Activated effector memory CD4-positive, alpha-beta T cell treated with anti-CD3 and anti-CD28 coated beads, Interleukin-2, amount 50 U/mL, for 16 hours (primary cell): ENCODE measurements around the gene GSG1L.

Experiments
- DNase-seq: peaks from one replicate; pipeline ENCODE4 v3.0.0-alpha.2; 2020

The GSG1L gene

DNA sequence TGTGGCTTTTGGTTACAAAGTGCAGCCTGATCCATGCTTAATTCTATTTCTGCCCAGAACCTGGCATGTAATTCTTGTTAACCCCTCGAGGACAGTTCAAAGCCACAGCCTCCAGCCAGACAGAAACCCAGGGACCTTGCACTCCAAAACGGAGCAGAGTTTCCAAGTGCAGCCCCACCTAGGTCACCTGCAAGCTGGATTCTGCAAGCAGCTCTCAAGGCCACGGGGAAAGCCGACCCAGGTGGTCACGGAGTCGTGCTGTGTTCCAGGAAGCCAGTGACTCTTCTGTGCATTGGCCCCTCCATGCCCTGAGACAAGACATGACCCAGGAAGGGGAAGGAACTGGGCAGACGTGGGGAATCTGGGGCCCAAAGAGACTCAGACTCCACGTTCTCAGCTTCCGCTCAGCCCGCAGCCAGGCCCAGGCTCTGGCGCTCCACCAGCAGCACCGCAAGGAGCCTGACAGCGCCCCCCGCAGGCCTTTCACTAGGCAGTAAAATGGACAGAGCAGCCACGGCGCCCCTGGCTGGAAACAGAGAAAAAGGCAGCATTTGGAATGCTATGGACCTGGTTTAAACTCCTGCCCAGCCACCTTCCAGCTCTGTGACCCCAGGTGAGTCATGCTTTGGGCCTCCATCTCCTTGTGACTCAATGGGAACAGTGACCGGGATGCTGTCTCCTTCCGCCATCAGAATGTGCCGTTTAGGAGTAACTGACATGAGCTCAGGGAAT, 27.3 kb upstream of the GSG1L start:
- no peak for DNase-seq

DNA sequence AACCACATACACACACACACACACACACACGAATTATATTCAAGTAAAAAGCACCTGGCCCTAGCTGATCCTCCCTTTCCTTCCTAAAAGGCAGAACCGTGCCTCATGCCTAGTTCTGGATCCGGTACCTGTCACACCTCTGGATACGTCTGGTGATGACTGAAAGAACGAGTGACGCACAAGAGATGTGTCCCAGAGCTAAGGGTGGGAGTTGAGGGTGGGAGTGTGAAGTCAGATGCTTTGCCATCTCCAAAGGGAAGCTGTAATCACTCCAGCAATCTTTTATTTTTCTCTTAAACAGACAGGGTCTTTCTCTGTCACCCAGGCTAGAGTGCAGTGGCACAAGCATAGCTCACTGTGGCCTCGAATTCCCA, 26.5 kb upstream of the GSG1L start:
- DNase-seq = no peak

GRCh38 chr16:28089205-28089991, 25.9 kb upstream of the GSG1L start:
- DNase-seq = no peak

DNA sequence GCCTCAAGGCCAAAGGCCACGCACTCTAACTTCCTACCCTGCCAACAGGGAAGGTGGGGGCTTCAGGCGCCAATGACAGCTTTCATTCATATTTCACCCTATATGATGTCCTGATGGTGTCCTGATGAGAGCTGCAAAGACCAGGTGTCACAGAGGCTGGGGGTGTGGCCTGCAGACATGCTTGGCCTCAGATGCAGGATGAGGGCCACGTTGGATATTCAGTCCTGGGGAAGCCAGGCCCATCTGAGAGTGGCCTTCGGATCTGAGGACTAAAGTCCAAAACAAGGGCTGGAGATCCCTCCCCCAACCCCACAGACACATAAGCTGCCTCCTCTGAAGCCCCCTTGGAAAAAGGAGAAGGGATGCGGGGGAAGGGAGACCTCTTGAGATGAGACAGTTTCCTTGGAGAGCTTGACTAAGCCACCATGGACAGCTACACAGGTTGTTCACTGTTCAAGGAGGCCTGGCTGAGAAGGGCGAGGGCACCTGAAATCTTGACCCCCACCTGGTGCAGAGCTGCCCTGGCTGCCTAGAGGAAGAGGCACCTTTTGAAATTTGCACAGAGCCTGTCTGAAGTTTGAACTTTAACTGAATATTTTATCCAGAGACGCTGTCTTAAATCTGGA, 24.3 kb upstream of the GSG1L start:
- DNase-seq = no peak

DNA sequence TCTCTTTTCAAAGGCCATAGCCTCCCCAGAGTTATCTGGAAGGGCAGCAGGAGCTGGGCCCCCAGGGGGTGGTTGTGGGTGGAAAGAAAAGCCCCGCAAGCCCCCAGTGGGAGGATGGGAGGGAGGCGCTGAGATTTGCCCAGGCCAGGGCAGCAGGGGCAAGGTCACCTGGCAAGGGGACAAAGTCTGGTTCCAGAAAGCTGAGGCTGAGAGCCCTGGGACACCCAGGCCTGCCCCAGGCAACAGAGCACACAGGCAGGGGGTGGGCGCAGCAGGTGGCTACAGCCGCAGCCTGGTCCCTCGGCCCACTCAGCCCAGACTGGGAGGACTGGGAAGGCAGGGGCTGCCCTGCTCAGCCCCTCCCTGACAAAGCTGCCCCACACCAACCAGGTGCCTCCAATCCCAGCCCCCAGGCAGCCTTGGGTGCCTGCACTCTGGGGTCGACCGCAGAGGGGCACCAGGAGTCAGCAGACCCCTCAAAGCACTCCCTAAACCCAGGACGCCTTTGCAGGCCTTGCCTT, 23.7 kb upstream of the GSG1L start:
- DNase-seq = no peak

DNA sequence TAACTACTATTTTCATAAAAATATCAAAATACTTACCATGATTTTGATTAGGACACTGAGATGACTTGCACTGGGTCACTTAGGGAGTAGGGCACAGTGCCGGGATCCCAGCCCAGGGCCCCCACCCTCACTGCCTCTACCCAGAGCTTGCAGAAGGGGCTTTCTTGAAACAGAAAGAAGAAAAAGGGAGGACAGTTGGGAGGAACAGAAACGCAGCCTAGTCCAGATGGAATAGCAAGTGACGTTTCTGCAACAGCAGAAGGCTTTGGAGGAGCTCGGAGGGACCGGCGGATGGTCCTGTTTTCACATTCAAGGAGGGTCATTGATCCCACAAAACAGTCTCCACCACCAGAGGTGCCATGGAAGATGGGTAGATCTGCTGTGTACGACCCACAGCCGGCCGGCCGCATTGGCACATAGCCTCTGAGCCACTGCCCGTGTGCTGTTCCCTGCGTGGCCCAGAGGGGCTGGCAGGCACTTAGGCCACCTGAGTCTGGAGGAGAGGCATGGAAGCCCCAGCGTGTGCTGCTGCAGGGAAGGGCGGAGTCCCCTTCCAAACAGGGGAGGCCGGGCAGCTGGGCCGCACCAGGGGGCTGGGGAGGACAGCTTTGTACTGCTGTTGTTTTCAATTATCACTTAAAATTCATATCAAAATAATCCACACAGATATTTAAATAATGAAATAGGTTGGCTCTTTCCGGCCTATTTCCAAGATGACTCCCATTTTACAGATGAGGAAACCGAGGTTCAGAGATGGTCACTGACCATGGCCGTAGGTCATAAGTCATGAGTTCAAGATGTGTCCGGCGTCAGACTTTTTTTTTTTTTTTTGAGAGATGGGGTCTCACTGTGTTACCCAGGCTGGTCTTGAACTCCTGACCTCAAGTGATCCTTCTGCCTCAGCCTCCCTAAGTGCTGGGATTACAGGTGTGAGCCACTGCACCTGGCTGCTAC, 22.9 kb upstream of the GSG1L start:
- no peak for DNase-seq

DNA sequence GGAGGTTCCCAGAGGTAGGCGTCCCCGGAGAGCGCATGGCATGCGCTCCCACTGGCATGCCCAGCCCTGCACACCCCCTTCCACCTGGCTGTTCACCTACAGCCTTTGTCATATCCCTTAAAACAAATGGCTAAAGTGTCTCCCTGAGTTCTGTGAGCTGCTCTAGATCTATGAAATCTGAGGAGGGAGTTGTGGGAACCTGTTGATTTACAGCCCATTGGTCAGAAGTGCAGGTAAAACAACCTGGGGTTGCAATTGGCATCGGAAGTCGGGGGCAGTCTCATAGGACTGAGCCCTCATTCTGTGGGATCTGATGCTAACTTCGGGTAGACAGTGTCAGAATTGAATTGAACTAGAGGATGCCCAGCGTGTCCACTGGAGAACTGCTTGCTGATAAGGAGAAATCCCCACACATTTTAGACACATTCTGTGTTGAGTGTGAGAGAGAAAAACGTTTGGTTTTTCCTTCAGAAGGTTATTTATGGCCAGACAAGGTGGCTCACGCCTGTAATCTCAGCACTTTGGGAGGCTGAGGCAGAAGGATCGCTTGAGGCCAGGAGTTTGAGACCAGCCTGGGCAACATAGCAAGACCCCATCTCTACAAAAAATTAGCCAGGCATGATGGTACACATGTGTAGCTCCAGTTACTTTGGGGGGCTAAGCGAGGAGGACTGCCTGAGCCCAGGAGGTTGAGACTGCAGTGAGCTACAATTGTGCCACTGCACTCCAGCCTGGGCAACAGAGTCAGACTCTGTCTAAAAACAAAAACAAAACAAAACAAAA, 22.1 kb upstream of the GSG1L start:
- no peak for DNase-seq

GRCh38 chr16:28084209-28084608, 20.7 kb upstream of the GSG1L start:
- DNase-seq = no peak

- DNase-seq = no peak
Measured at GRCh38 chr16:28082624-28083023, 19.1 kb upstream of the GSG1L start.

GRCh38 chr16:28081391-28081968, 18.0 kb upstream of the GSG1L start:
- DNase-seq = no peak

DNA sequence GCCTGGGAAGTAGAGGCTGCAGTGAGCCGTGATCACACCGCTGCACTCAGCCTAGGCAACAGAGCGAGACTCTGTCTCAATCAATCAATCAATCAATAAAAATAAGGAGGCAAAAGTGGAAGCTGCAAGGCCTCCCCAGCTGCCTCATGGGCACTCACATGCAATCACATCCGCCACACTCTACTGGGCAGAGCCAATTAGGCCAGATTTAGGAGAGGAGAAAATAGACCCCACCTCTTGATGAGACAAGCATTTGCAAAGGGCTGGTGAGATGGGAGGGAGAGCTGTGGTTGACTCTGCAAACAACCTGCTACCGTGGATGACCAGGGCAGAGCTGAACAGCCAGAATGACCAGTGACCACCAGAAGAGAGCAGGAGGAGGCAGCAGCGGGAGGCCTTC, 14.7 kb upstream of the GSG1L start:
- DNase-seq = no peak

GRCh38 chr16:28073836-28074235, 10.3 kb upstream of the GSG1L start:
- no peak for DNase-seq

GRCh38 chr16:28072087-28072486, 8.6 kb upstream of the GSG1L start:
- no peak for DNase-seq

GRCh38 chr16:28069971-28070794, 6.7 kb upstream of the GSG1L start:
- no peak for DNase-seq

GRCh38 chr16:28068976-28069375, 5.5 kb upstream of the GSG1L start:
- DNase-seq = no peak

GRCh38 chr16:28067604-28068379, 4.3 kb upstream of the GSG1L start:
- DNase-seq = no peak

DNA sequence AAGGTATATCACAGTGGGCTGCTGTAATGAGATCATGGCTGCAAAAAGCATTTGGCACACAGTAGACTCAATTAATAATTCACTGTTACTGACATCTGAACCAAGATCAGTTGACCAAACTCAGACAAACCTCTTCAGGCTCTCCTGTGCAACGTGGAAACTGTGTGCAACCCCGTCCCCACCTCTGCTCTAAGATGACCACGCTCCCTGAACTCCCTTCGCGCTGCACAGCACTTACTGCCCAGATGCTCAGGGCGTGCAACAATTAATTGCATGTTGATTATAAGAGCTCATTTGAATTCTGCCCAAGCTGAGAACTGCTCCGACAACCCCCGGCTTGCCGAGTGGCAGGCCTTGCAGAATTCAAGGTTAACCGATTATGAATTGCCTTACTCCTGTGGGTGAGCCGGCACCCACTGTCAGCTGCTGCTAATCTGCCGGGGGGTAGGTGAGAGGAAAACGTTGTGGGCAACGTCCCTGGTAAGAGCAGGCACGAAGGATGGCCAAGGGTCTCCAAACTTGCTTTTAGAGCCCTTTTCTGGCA, 1.3 kb upstream of the GSG1L start:
- DNase-seq = no peak

GRCh38 chr16:28064150-28064549, 636 bp upstream of the GSG1L start:
- DNase-seq = no peak

GRCh38 chr16:28062847-28063521, 530 bp downstream of the GSG1L start:
- DNase-seq = no peak
